ENCODE measurements around the gene REPIN1.

REPIN1 gene

DNA sequence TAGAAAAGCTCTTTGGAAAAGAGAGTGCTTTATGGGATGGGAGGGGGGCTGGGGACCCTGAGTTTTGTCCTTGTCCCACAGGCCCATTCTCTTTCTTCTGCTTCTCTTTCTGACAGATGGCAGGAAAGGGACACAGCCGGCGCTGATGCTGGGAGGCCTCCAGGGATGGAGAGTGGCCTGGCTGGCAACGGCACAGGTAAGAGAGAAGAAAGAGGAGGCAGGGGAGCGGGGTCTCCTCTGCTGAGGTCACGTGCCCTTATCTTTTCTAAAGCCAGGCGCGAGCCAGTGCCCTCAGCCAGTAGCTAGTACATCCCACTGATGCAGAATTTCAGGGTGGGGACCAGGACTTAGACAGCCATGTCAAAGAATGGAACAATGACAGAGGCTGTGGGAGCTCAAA, 19.7 kb downstream of the REPIN1 start:
- no peak overlapping the region for H3K27ac ChIP-seq (ENCODE audit: low read length)
- peaks cover 23% of the 10 kb centered on the region for H3F3A ChIP-seq (ENCODE audit: insufficient read depth, low read length)

GRCh38 chr7:150388709-150389531, 20.3 kb downstream of the REPIN1 start:
- H3K9ac ChIP-seq (ENCODE audit: low read length), result no peak overlapping the region
- H4K20me1 ChIP-seq (ENCODE audit: insufficient read depth, low read length), result no peaks in the 10 kb centered on the region
- DNase-seq, result no peak
- no peak for TF ChIP-seq EZH2 (optimal IDR thresholded peaks at IDR 0.05; ENCODE audit: low read depth, low read length)
- TF ChIP-seq EZH2phosphoT487 (IDR thresholded peaks at IDR 0.05; ENCODE audit: low read length), result no peak
- TF ChIP-seq, protein P1, sequence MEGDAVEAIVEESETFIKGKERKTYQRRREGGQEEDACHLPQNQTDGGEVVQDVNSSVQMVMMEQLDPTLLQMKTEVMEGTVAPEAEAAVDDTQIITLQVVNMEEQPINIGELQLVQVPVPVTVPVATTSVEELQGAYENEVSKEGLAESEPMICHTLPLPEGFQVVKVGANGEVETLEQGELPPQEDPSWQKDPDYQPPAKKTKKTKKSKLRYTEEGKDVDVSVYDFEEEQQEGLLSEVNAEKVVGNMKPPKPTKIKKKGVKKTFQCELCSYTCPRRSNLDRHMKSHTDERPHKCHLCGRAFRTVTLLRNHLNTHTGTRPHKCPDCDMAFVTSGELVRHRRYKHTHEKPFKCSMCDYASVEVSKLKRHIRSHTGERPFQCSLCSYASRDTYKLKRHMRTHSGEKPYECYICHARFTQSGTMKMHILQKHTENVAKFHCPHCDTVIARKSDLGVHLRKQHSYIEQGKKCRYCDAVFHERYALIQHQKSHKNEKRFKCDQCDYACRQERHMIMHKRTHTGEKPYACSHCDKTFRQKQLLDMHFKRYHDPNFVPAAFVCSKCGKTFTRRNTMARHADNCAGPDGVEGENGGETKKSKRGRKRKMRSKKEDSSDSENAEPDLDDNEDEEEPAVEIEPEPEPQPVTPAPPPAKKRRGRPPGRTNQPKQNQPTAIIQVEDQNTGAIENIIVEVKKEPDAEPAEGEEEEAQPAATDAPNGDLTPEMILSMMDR (IDR thresholded peaks at IDR 0.05; ENCODE audit: low read length), result no peak
- H3F3A ChIP-seq (ENCODE audit: insufficient read depth, low read length), result peaks cover 20% of the 10 kb centered on the region
- H3K9me3 ChIP-seq (replicated peaks; ENCODE audit: insufficient read depth, low read length), result no peaks in the 10 kb centered on the region
- H3K4me2 ChIP-seq (ENCODE audit: low read depth, low read length), result no peak overlapping the region
- no peaks in the 10 kb centered on the region for H3K9me2 ChIP-seq (replicated peaks; ENCODE audit: insufficient read depth, low read length)
- H3K4me3 ChIP-seq (ENCODE audit: low read length), result no peak overlapping the region
- no peak overlapping the region for H2AFZ ChIP-seq (ENCODE audit: low read length)
- H3K36me3 ChIP-seq (replicated peaks; ENCODE audit: insufficient read depth, low read length), result no peaks in the 10 kb centered on the region
- H3K27ac ChIP-seq (ENCODE audit: low read length), result no peak overlapping the region
- H3K27me3 ChIP-seq (replicated peaks; ENCODE audit: insufficient read depth, low read length), result no peaks in the 10 kb centered on the region
- peaks cover 15% of the 10 kb centered on the region for H3K79me2 ChIP-seq (ENCODE audit: low read length)
- H3K4me1 ChIP-seq (ENCODE audit: low read length), result peaks cover 28% of the 10 kb centered on the region

More for the DNA sequence above, 19.7 kb downstream of the REPIN1 start:
- Histone ChIP-seq H3K79me2 (ENCODE audit: low read length) (peaks cover 21% of the 10 kb centered on the region), H3K9ac (ENCODE audit: low read length) (no peak overlapping the region), H3K27me3 (replicated peaks; ENCODE audit: insufficient read depth, low read length) (no peaks in the 10 kb centered on the region), H3K4me3 (ENCODE audit: low read length) (no peak overlapping the region), H4K20me1 (ENCODE audit: insufficient read depth, low read length) (no peaks in the 10 kb centered on the region), H3K9me2 (replicated peaks; ENCODE audit: insufficient read depth, low read length) (no peaks in the 10 kb centered on the region), H3K36me3 (replicated peaks; ENCODE audit: insufficient read depth, low read length) (no peaks in the 10 kb centered on the region), H3K4me2 (ENCODE audit: low read depth, low read length) (no peak overlapping the region), H3K9me3 (replicated peaks; ENCODE audit: insufficient read depth, low read length) (no peaks in the 10 kb centered on the region), H2AFZ (ENCODE audit: low read length) (no peak overlapping the region), H3K4me1 (ENCODE audit: low read length) (peaks cover 34% of the 10 kb centered on the region)
- DNase-seq, result no peak
- TF ChIP-seq, protein P1 (IDR thresholded peaks at IDR 0.05; ENCODE audit: low read length), result no peak
- TF ChIP-seq EZH2phosphoT487 (IDR thresholded peaks at IDR 0.05; ENCODE audit: low read length) (no peak), EZH2 (optimal IDR thresholded peaks at IDR 0.05; ENCODE audit: low read depth, low read length) (no peak)

- Histone ChIP-seq H3K9ac (ENCODE audit: low read length) (no peak overlapping the region), H3K79me2 (ENCODE audit: low read length) (peaks cover 10% of the 10 kb centered on the region), H4K20me1 (ENCODE audit: insufficient read depth, low read length) (no peaks in the 10 kb centered on the region), H2AFZ (ENCODE audit: low read length) (no peak overlapping the region), H3K36me3 (replicated peaks; ENCODE audit: insufficient read depth, low read length) (no peaks in the 10 kb centered on the region), H3K4me1 (ENCODE audit: low read length) (peaks cover 22% of the 10 kb centered on the region), H3K9me3 (replicated peaks; ENCODE audit: insufficient read depth, low read length) (no peaks in the 10 kb centered on the region), H3K9me2 (replicated peaks; ENCODE audit: insufficient read depth, low read length) (no peaks in the 10 kb centered on the region), H3K27me3 (replicated peaks; ENCODE audit: insufficient read depth, low read length) (no peaks in the 10 kb centered on the region), H3F3A (ENCODE audit: insufficient read depth, low read length) (peaks cover 19% of the 10 kb centered on the region), H3K27ac (ENCODE audit: low read length) (no peak overlapping the region), H3K4me2 (ENCODE audit: low read depth, low read length) (no peak overlapping the region), H3K4me3 (ENCODE audit: low read length) (no peak overlapping the region)
- DNase-seq, result no peak
- TF ChIP-seq EZH2 (optimal IDR thresholded peaks at IDR 0.05; ENCODE audit: low read depth, low read length), result no peak
- no peak for TF ChIP-seq EZH2phosphoT487 (IDR thresholded peaks at IDR 0.05; ENCODE audit: low read length)
- TF ChIP-seq, protein P1 (IDR thresholded peaks at IDR 0.05; ENCODE audit: low read length), result no peak
Observed at GRCh38 chr7:150389532-150389816, 20.9 kb downstream of the REPIN1 start.

Data from MM.1S (cell line).